IMR-90 (cell line): Measurements from ENCODE around the gene NELL2. TPM values are rescaled to one million over a fixed set of nuclear protein-coding genes. Genes with fewer than 3 reads are reported as not detected.

Experiments
- ATAC-seq: fragments of 200-7000 bp; cut with Tn5 transposase; 2 replicates; pipeline ENCODE4 v1.9.1; 2020; ENCODE audit warnings: low read depth, mild to moderate bottlenecking, moderate library complexity
- BruUV-seq: library from RNA; stranded (reverse); fragments of 400-500 nt; replicated peaks from 2 replicates; lab custom pipeline; 2021; lab: Mats Ljungman, UMichigan
- CTCF ChIA-PET: fragments of 300-600 bp; formaldehyde crosslinking; extraction: SDS; loops from one replicate; lab custom pipeline; 2021; ENCODE audit warnings: antibody characterized with exemption; lab: Yijun Ruan, JAX
- POLR2A ChIA-PET: fragments of 300-600 bp; sonication (Branson Sonifier 250); formaldehyde crosslinking; loops from one replicate; lab custom pipeline; 2022; ENCODE audit warnings: antibody characterized with exemption; ENCODE audit not compliant: unreplicated experiment; lab: Charles Lee
- DNase-seq: peaks from one replicate; pipeline ENCODE4 v3.0.0; 2013
- H2AFZ ChIP-seq: replicated peaks from 2 replicates; pipeline ENCODE3; 2013; ENCODE audit warnings: low read length, mild to moderate bottlenecking; ENCODE audit not compliant: poor library complexity
- H2AK5ac ChIP-seq: 2 replicates; pipeline ENCODE4 v1.6.1; 2013; ENCODE audit warnings: low read depth, low read length, inconsistent platforms
- H2AK9ac ChIP-seq: replicated peaks from 2 replicates; pipeline ENCODE3; 2013; ENCODE audit warnings: mild to moderate bottlenecking, low read depth, low read length, moderate library complexity; ENCODE audit not compliant: poor library complexity
- H2BK120ac ChIP-seq: 2 replicates; pipeline ENCODE4 v1.6.1; 2013; ENCODE audit warnings: low read depth, low read length, inconsistent platforms
- H2BK15ac ChIP-seq: 3 replicates; pipeline ENCODE4 v1.6.1; 2013; ENCODE audit warnings: low read depth, low read length, inconsistent platforms
- H2BK20ac ChIP-seq: 2 replicates; pipeline ENCODE4 v1.6.1; 2013; ENCODE audit warnings: low read depth, mild to moderate bottlenecking, inconsistent platforms, low read length, moderate library complexity
- H2BK5ac ChIP-seq: 2 replicates; pipeline ENCODE4 v1.6.1; 2013; ENCODE audit warnings: mild to moderate bottlenecking, low read depth, low read length, inconsistent platforms; ENCODE audit not compliant: poor library complexity, severe bottlenecking
- H3K14ac ChIP-seq: replicated peaks from 2 replicates; pipeline ENCODE4 v1.6.1; 2013; ENCODE audit warnings: low read depth, low read length, inconsistent platforms
- H3K18ac ChIP-seq: 2 replicates; pipeline ENCODE4 v1.6.1; 2013; ENCODE audit warnings: low read depth, low read length, control low read depth
- H3K23ac ChIP-seq: 2 replicates; pipeline ENCODE4 v1.6.1; 2013; ENCODE audit warnings: low read depth, low read length, inconsistent platforms
- H3K27ac ChIP-seq: 2 replicates; pipeline ENCODE4 v1.5.1; 2013; ENCODE audit warnings: mild to moderate bottlenecking, control low read depth, low read length; ENCODE audit not compliant: insufficient read depth
- H3K27me3 ChIP-seq: 2 replicates; pipeline ENCODE4 v1.6.1; 2013; ENCODE audit warnings: low read length; ENCODE audit not compliant: control insufficient read depth, insufficient read depth
- H3K36me3 ChIP-seq: 2 replicates; pipeline ENCODE4 v1.6.1; 2013; ENCODE audit warnings: low read length, mixed read lengths; ENCODE audit not compliant: control insufficient read depth, insufficient read depth
- H3K4ac ChIP-seq: 2 replicates; pipeline ENCODE4 v1.6.1; 2013; ENCODE audit warnings: low read depth, low read length, inconsistent platforms
- H3K4me1 ChIP-seq: 2 replicates; pipeline ENCODE4 v1.6.1; 2013; ENCODE audit warnings: low read length, mixed read lengths; ENCODE audit not compliant: control insufficient read depth, insufficient read depth
- H3K4me2 ChIP-seq: 2 replicates; pipeline ENCODE4 v1.6.1; 2013; ENCODE audit warnings: low read depth, mild to moderate bottlenecking, control low read depth, low read length, moderate library complexity
- H3K4me3 ChIP-seq: 2 replicates; pipeline ENCODE4 v1.5.1; 2013; ENCODE audit warnings: low read depth, mild to moderate bottlenecking, control low read depth, low read length, moderate library complexity; ENCODE audit not compliant: insufficient read depth
- H3K56ac ChIP-seq: 2 replicates; pipeline ENCODE4 v1.6.1; 2013; ENCODE audit warnings: low read length, inconsistent platforms; ENCODE audit not compliant: insufficient read depth; ENCODE audit errors: extremely low read depth
- H3K79me1 ChIP-seq, 2 experiments: 2 replicates each; pipeline ENCODE4 v1.6.1; 2013; ENCODE audit warnings: low read length in 2 of 2, inconsistent platforms in 1 of 2, low read depth in 1 of 2
- H3K9ac ChIP-seq: 2 replicates; pipeline ENCODE4 v1.6.1; 2013; ENCODE audit warnings: low read depth, low read length, control low read depth
- H3K9me1 ChIP-seq: 2 replicates; pipeline ENCODE4 v1.6.1; 2013; ENCODE audit warnings: low read length, inconsistent platforms; ENCODE audit not compliant: insufficient read depth
- H3K9me3 ChIP-seq: 2 replicates; pipeline ENCODE4 v1.6.1; 2013; ENCODE audit warnings: low read length; ENCODE audit not compliant: control insufficient read depth, insufficient read depth
- H4K20me1 ChIP-seq: 2 replicates; pipeline ENCODE4 v1.6.1; 2013; ENCODE audit warnings: low read length, inconsistent platforms; ENCODE audit not compliant: insufficient read depth
- H4K5ac ChIP-seq: 2 replicates; pipeline ENCODE4 v1.6.1; 2013; ENCODE audit warnings: mild to moderate bottlenecking, low read depth, low read length, control low read depth
- H4K8ac ChIP-seq, 2 experiments: 2 replicates each; pipeline ENCODE4 v1.6.1; 2013; ENCODE audit warnings: low read depth in 2 of 2, low read length in 2 of 2, control low read depth in 1 of 2, inconsistent platforms in 1 of 2
- H4K91ac ChIP-seq: 2 replicates; pipeline ENCODE4 v1.6.1; 2013; ENCODE audit warnings: low read depth, low read length, inconsistent platforms; ENCODE audit not compliant: insufficient read depth
- CEBPB ChIP-seq: IDR thresholded peaks from 2 replicates; pipeline ENCODE4 v1.6.1; 2012; ENCODE audit warnings: low read depth, low read length, improper control_type of control experiment
- SMC3 ChIP-seq: fragments of 150-350 bp; IDR thresholded peaks from 2 replicates; pipeline ENCODE4 v1.6.1; 2016; ENCODE audit warnings: low read depth, mild to moderate bottlenecking, antibody characterized with exemption, low read length, moderate library complexity
- WGBS, 2 experiments: methylation state at CpG; one replicate each; pipeline versions ENCODE4 v1.1.5 to v1.1.7; 2013; ENCODE audit warnings: missing lambda C conversion rate in 2 of 2; ENCODE audit not compliant: insufficient read length in 1 of 2; ENCODE audit errors: extremely low coverage in 2 of 2; 5-methylcytosine and 5-hydroxymethylcytosine counted together
- dilution Hi-C: fragments of 300-500 bp; cut with HindIII; formaldehyde crosslinking; loops from one replicate; pipeline ENCODE4 v1.14.3; 2018; ENCODE audit warnings: low sequenced_read_pairs; ENCODE audit not compliant: unreplicated experiment
- in situ Hi-C: fragments of 300-500 bp; cut with MboI; formaldehyde crosslinking; loops from 3 replicates; pipeline ENCODE4 v1.14.3; 2019; ENCODE audit warnings: low sequenced_read_pairs, inconsistent platforms, mixed read lengths
- intact Hi-C: fragments of 100-400 bp; cut with micrococcal nuclease; formaldehyde crosslinking; loops from 2 replicates; pipeline ENCODE4 v1.10.0; 2022
- polyA plus RNA-seq, 3 experiments: library from polyadenylated mRNA; depleted of rRNA; stranded (reverse); fragments of >200 nt; gene quantifications; 2 replicates each; pipeline ENCODE4 v1.2.3, GENCODE V29; 2012; ENCODE audit warnings: low replicate concordance in 1 of 3
- total RNA-seq: library from RNA; depleted of rRNA; stranded (reverse); fragments of >200 nt; gene quantifications from 2 replicates; pipeline ENCODE4 v1.2.3, GENCODE V29; 2012
- TF ChIP-seq, protein P1 (sequence below): conservative IDR thresholded peaks from 2 replicates; pipeline ENCODE4 v1.5.1; 2012; ENCODE audit warnings: mild to moderate bottlenecking, low read depth, low read length, improper control_type of control experiment

NELL2 gene
- total and polyA plus RNA-seq, 2 of the 4 experiments (the other 2 are of a cell fraction), result 0.18 to 0.26 TPM

DNA sequence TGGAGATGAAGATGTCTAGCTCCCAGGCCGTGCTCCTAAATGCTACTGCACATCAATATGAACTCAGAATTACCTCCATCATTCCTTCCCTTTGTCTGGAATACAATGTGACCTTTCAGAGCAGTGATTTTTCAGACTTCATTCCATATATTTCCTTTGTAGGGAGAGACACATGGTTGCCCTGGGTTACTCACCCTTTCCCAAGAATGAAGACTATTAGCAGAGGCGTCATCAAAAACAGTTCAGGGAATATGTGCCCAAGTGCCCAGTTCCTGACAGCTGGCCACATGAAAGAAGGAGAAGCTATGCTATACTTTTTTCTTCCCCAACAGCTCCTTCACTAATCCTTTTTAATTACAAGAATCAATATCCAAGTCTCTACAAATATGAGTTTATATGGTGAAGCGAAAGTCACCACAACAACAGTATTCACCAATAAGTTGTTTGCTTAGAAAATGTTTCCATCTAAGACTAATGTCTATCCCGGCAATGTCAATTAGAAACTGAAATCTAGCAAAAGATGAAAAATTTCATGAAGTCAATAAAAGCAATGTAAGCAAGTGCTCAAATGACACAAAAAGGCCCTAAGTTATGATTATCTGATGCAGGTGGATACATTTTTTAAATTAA lies 17.8 kb downstream of the NELL2 start:
- H3K4me2 ChIP-seq, result no peak overlapping the region
- H3K9ac ChIP-seq, result no peak overlapping the region
- H4K5ac ChIP-seq, result no peak overlapping the region
- no CpG with 5 or more reads among the region's 4 CpGs for whole genome bisulfite sequencing, 2 experiments
- no peak overlapping the region for H2AK5ac ChIP-seq
- no peak overlapping the region for H4K91ac ChIP-seq
- no peaks in the 10 kb centered on the region for H3K27me3 ChIP-seq
- intact Hi-C loops (no loop called here), dilution Hi-C loops (no loop called here), in situ Hi-C loops (no loop called here)
- H2AFZ ChIP-seq, result no peak overlapping the region
- H3K14ac ChIP-seq, result no peak overlapping the region
- no peak overlapping the region for H3K56ac ChIP-seq
- H3K4me1 ChIP-seq, result no peaks in the 10 kb centered on the region
- H3K18ac ChIP-seq, result no peak overlapping the region
- no peak overlapping the region for H2BK20ac ChIP-seq
- 0 out of 2 replicates have a peak, but pooled peaks cover 2% of the 10 kb centered on the region for H3K9me3 ChIP-seq
- H3K4me3 ChIP-seq, result no peak overlapping the region
- no peak overlapping the region for H2AK9ac ChIP-seq
- no peak overlapping the region for H4K8ac ChIP-seq
- no peak overlapping the region for H2BK120ac ChIP-seq
- ChIA-PET CTCF (no interaction called here), POLR2A (no interaction called here)
- no peaks in the 10 kb centered on the region for H3K9me1 ChIP-seq
- no peak for DNase-seq
- no TSS peak for BruUV-seq
- no peak overlapping the region for H2BK5ac ChIP-seq
- ATAC-seq, result no peak
- H3K36me3 ChIP-seq, result no peaks in the 10 kb centered on the region
- TF ChIP-seq, protein P1, sequence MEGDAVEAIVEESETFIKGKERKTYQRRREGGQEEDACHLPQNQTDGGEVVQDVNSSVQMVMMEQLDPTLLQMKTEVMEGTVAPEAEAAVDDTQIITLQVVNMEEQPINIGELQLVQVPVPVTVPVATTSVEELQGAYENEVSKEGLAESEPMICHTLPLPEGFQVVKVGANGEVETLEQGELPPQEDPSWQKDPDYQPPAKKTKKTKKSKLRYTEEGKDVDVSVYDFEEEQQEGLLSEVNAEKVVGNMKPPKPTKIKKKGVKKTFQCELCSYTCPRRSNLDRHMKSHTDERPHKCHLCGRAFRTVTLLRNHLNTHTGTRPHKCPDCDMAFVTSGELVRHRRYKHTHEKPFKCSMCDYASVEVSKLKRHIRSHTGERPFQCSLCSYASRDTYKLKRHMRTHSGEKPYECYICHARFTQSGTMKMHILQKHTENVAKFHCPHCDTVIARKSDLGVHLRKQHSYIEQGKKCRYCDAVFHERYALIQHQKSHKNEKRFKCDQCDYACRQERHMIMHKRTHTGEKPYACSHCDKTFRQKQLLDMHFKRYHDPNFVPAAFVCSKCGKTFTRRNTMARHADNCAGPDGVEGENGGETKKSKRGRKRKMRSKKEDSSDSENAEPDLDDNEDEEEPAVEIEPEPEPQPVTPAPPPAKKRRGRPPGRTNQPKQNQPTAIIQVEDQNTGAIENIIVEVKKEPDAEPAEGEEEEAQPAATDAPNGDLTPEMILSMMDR, result no peak
- no peak for TF ChIP-seq CEBPB
- no peak for TF ChIP-seq SMC3
- no peak overlapping the region for H3K4ac ChIP-seq
- H3K23ac ChIP-seq, result no peak overlapping the region
- no peak overlapping the region for H3K27ac ChIP-seq
- no peak overlapping the region for H2BK15ac ChIP-seq
- no peaks in the 10 kb centered on the region for H4K20me1 ChIP-seq
- H3K79me1 ChIP-seq, result no peaks in the 10 kb centered on the region
